Upper lobe of left lung (tissue), 4 donors: ENCODE results near the gene KCNAB1.

Source experiments
- CTCF ChIP-seq, 6 experiments: fragments of 450-650 bp in 4 of 6; fragments of 200-600 bp in 2 of 6; sonication (generic) in 2 of 6; IDR thresholded peaks; one replicate each; pipeline ENCODE4 v1.5.1; 2016 to 2019; ENCODE audit warnings: antibody characterized with exemption in 6 of 6
- POLR2AphosphoS5 ChIP-seq, 2 donors: sonication (generic); formaldehyde crosslinking; IDR thresholded peaks; one replicate each; pipeline ENCODE4 v1.5.1; 2017; ENCODE audit warnings: antibody characterized with exemption in 2 of 2

GRCh38 chr3:156148946-156149381 is 28.6 kb downstream of the KCNAB1 start:
- TF ChIP-seq CTCF (IDR thresholded peaks at IDR 0.05) (no peak), POLR2AphosphoS5 (IDR thresholded peaks at IDR 0.05) (no peak)
